GM12891 (cell line): ENCODE data around the gene RIMS1.

Experiments used
- DNase-seq: peaks from one replicate; pipeline ENCODE4 v3.0.0; 2011; ENCODE audit warnings: low spot score; ENCODE audit not compliant: insufficient read length
- FAIRE-seq: peaks from 2 replicates; lab custom pipeline; 2011; peaks lifted over from hg19 to GRCh38; lab: Jason Lieb, UNC
- PAX5 ChIP-seq: IDR thresholded peaks from 2 replicates; pipeline ENCODE4 v1.6.1; 2011; ENCODE audit warnings: low read length, moderate library complexity, mild to moderate bottlenecking; ENCODE audit not compliant: insufficient read depth, severe bottlenecking
- POLR2A ChIP-seq: IDR thresholded peaks from 2 replicates; pipeline ENCODE4 v1.6.1; 2011; ENCODE audit warnings: low read depth, low read length, control low read depth
- POLR2AphosphoS5 ChIP-seq: IDR thresholded peaks from 2 replicates; pipeline ENCODE4 v1.6.1; 2011; ENCODE audit warnings: low read depth, low read length, control low read depth
- POU2F2 ChIP-seq: IDR thresholded peaks from 2 replicates; pipeline ENCODE4 v1.6.1; 2011; ENCODE audit warnings: low read depth, mild to moderate bottlenecking, control low read depth, low read length, moderate library complexity
- SPI1 ChIP-seq: IDR thresholded peaks from 2 replicates; pipeline ENCODE4 v1.6.1; 2011; ENCODE audit warnings: low read depth, low read length, control low read depth
- TAF1 ChIP-seq: IDR thresholded peaks from 2 replicates; pipeline ENCODE4 v1.6.1; 2011; ENCODE audit warnings: low read depth, low read length, control low read depth

The RIMS1 gene

GRCh38 chr6:72413884-72414283 lies 527.5 kb downstream of the RIMS1 start:
- DNase-seq (no peak), FAIRE-seq (no peak)
- no peak for TF ChIP-seq SPI1
- no peak for TF ChIP-seq POLR2A
- TF ChIP-seq POU2F2: no peak
- no peak for TF ChIP-seq PAX5
- no peak for TF ChIP-seq POLR2AphosphoS5
- TF ChIP-seq TAF1: no peak

GRCh38 chr6:72414657-72415056 lies 528.3 kb downstream of the RIMS1 start:
- TF ChIP-seq POLR2A: no peak
- no peak for TF ChIP-seq TAF1
- TF ChIP-seq PAX5: no peak
- TF ChIP-seq POU2F2: no peak
- no peak for TF ChIP-seq POLR2AphosphoS5
- no peak for TF ChIP-seq SPI1
- FAIRE-seq (no peak), DNase-seq (no peak)

GRCh38 chr6:72416744-72417465 lies 530.6 kb downstream of the RIMS1 start:
- no peak for FAIRE-seq
- TF ChIP-seq POLR2AphosphoS5 (no peak), POU2F2 (no peak), TAF1 (no peak)
- DNase-seq: no peak

DNA sequence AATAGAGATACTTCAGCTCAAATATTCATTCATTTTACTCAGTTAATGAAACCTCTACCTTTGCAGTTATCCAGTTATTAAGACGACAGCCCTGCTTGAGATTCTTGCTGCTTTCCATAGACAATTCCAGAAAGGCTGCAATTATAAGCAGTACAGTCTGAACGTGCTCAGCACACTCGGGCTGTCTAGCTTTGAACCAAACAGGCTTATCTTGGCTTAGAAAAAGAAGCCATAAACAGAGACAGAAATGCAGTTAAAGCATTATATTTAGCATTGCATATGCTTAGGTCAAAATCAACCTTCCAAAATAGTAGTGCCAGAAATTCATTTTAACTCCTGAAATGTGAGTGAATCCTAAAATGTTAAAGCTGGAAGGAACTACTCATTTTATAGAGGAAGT lies 531.4 kb downstream of the RIMS1 start:
- FAIRE-seq (no peak), DNase-seq (no peak)
- TF ChIP-seq PAX5 (no peak), POLR2AphosphoS5 (no peak), POU2F2 (no peak), POLR2A (no peak), TAF1 (no peak), SPI1 (no peak)

- DNase-seq: no peak
- TF ChIP-seq POLR2AphosphoS5: no peak
- TF ChIP-seq PAX5: no peak
- no peak for TF ChIP-seq TAF1
- TF ChIP-seq POU2F2: no peak
- TF ChIP-seq POLR2A: no peak
- no peak for TF ChIP-seq SPI1
Measured at GRCh38 chr6:72418495-72418894, 532.1 kb downstream of the RIMS1 start.

DNA sequence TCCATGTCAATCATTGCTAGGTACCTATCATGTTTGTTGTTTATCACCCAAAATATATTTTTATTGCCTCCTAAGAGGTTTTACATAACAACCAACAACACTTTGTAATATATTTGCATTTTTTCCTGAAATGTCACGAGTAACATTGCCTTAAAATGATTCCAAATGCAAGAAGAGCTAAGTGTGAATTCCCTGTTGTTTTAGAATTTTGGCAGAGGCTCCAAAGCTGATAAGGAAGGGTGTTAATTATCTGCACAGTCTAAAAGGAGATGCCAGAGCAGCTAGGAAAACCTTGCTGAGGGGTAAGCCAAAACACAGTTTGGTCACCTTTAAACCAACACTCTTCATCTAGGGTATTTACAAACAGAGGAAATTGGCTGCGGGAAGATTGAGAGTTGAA lies 533.6 kb downstream of the RIMS1 start:
- FAIRE-seq (no peak), DNase-seq (no peak)
- TF ChIP-seq POLR2AphosphoS5: no peak
- no peak for TF ChIP-seq SPI1
- TF ChIP-seq TAF1: no peak
- no peak for TF ChIP-seq PAX5
- TF ChIP-seq POU2F2: no peak
- no peak for TF ChIP-seq POLR2A

More at GRCh38 chr6:72418495-72418894, 532.1 kb downstream of the RIMS1 start:
- FAIRE-seq: no peak

DNA sequence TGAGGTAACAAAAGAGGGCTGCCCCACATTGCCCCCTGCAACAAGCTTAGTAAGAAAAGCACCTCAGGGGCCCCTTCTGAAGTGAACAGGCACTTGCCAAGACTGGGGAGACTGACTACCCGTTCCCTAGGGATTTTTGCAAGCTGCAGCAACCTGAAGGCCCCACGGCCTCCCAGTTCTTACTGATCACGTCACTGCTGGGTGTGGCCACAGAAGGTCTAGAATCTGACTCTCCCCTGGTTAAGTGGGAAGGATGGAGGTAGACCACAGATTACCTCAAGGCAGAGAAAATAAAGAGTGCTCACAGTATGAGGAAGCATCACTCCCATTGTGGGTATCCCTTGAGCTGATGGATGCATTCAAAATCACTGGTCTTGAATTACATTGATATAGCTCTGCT lies 534.1 kb downstream of the RIMS1 start:
- TF ChIP-seq POLR2A (no peak), POLR2AphosphoS5 (no peak), SPI1 (no peak)
- no peak for DNase-seq
- FAIRE-seq: no peak

- DNase-seq: no peak
- FAIRE-seq: no peak
- TF ChIP-seq POLR2A (no peak), POU2F2 (no peak), POLR2AphosphoS5 (no peak), SPI1 (no peak), TAF1 (no peak), PAX5 (no peak)
Measured at GRCh38 chr6:72421387-72421786, 535.0 kb downstream of the RIMS1 start.

DNA sequence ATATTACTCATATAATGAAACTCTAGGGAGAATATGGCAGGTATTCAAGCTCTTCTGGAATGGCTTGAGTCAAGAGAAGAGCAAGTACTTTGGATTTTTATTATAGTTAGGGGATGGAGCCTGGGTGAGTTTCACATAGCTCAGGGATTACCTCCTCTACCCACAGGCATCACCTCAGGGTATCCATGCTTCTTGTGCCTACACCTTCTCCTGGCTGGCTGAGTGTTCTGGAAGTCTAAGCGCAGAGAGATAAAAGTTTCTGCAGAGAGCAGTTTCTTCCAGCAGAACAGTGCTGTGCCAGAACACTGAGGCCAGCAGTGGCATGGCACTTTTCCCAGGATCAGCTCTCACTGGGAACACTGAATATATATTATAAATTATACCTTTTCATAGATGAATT lies 535.8 kb downstream of the RIMS1 start:
- no peak for DNase-seq

DNA sequence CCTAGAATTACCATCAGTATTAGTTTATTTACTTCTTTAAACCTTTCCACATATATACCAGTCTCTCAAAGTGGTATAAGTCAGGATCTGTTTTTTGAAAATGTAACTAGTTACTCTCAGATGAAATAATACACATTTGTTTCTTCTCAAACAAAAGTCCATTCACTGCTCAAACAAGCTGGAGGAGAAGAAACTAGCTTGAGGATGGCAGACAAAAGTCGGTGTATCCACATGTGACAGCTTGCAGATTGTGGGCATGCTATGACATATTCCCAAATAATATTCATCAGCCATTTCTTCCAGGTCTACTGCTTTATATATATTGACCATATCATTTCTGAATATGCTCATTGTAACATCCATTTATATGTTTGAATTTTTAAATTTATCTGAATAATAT lies 538.1 kb downstream of the RIMS1 start:
- no peak for TF ChIP-seq POLR2AphosphoS5
- no peak for TF ChIP-seq TAF1
- TF ChIP-seq PAX5: no peak
- no peak for TF ChIP-seq SPI1
- no peak for DNase-seq
- FAIRE-seq: no peak

More for the DNA sequence above, 535.8 kb downstream of the RIMS1 start:
- FAIRE-seq: no peak
- TF ChIP-seq POLR2AphosphoS5: no peak
- TF ChIP-seq POU2F2: no peak
